GM12878 (cell line): ENCODE data around the gene RET. TPM values are rescaled to one million over a fixed set of nuclear protein-coding genes. Genes with fewer than 3 reads are reported as not detected.

ENCODE experiments used
- ATAC-seq: fragments of 200-7000 bp; cut with Tn5 transposase; 3 replicates; pipeline ENCODE4 v1.9.1; 2020; ENCODE audit warnings: mild to moderate bottlenecking, moderate library complexity
- BruUV-seq: library from RNA; stranded (reverse); fragments of 400-500 nt; replicated peaks from 2 replicates; lab custom pipeline; 2021; lab: Mats Ljungman, UMichigan
- CTCF ChIA-PET: fragments of 300-600 bp; sonication (Branson Sonifier 250); formaldehyde crosslinking; extraction: SDS; loops from one replicate; lab custom pipeline; 2021; ENCODE audit warnings: inconsistent platforms; lab: Yijun Ruan, JAX
- POLR2A ChIA-PET: fragments of 350-600 bp; formaldehyde crosslinking; extraction: SDS; loops from one replicate; lab custom pipeline; 2021; ENCODE audit warnings: inconsistent platforms; lab: Charles Lee
- RAD21 ChIA-PET: fragments of 300-600 bp; sonication (Branson Sonifier 250); formaldehyde crosslinking; loops from one replicate; lab custom pipeline; 2023; ENCODE audit warnings: antibody characterized with exemption; ENCODE audit not compliant: unreplicated experiment; lab: Charles Lee
- SMC1A ChIA-PET: fragments of 300-600 bp; sonication (Branson Sonifier 250); formaldehyde crosslinking; loops from one replicate; lab custom pipeline; 2023; ENCODE audit not compliant: unreplicated experiment, uncharacterized antibody; lab: Charles Lee
- DNase-seq: peaks from one replicate; pipeline ENCODE4 v3.0.0-alpha.2; 2011; ENCODE audit warnings: low read depth, low spot score
- FAIRE-seq: peaks from 3 replicates; lab custom pipeline; 2011; peaks lifted over from hg19 to GRCh38; lab: Jason Lieb, UNC
- H2AFZ ChIP-seq: 2 replicates; pipeline ENCODE4 v1.6.0; 2011; ENCODE audit warnings: low read depth, low read length, control low read depth; ENCODE audit not compliant: control insufficient read depth
- H3K27ac ChIP-seq: 2 replicates; pipeline ENCODE4 v1.5.1; 2011; ENCODE audit warnings: control low read depth; ENCODE audit not compliant: control insufficient read depth, insufficient read depth
- H3K27me3 ChIP-seq, 2 experiments: replicated peaks in 1 of 2; 2 replicates each; pipeline versions ENCODE4 v1.6.0 to v1.6.1; 2011; ENCODE audit warnings: low read length in 1 of 2; ENCODE audit not compliant: control insufficient read depth in 2 of 2, insufficient read depth in 2 of 2
- H3K36me3 ChIP-seq, 2 experiments: 2 replicates each; pipeline ENCODE4 v1.5.1; 2011; ENCODE audit warnings: low read length in 1 of 2; ENCODE audit not compliant: control insufficient read depth in 2 of 2, insufficient read depth in 2 of 2
- H3K4me1 ChIP-seq: 2 replicates; pipeline ENCODE4 v1.6.1; 2011; ENCODE audit warnings: mild to moderate bottlenecking, low read length, moderate library complexity, mixed read lengths; ENCODE audit not compliant: control insufficient read depth, insufficient read depth
- H3K4me2 ChIP-seq: 2 replicates; pipeline ENCODE4 v1.6.0; 2011; ENCODE audit warnings: control low read depth; ENCODE audit not compliant: control insufficient read depth, insufficient read depth
- H3K4me3 ChIP-seq: fragments of 200-600 bp; sonication (generic); 2 replicates; pipeline ENCODE4 v1.5.1; 2016
- H3K79me2 ChIP-seq: 2 replicates; pipeline ENCODE4 v1.6.0; 2011; ENCODE audit warnings: low read length; ENCODE audit not compliant: control insufficient read depth, insufficient read depth
- H3K9ac ChIP-seq: 2 replicates; pipeline ENCODE4 v1.8.0; 2011; ENCODE audit warnings: low read length, control low read depth, mixed read lengths; ENCODE audit not compliant: control insufficient read depth, insufficient read depth
- H3K9me3 ChIP-seq: replicated peaks from 3 replicates; pipeline ENCODE4 v1.5.1; 2011; ENCODE audit warnings: mild to moderate bottlenecking, low read length; ENCODE audit not compliant: control insufficient read depth, insufficient read depth
- H4K20me1 ChIP-seq: 2 replicates; pipeline ENCODE4 v1.6.0; 2011; ENCODE audit not compliant: control insufficient read depth, insufficient read depth
- ATF2 ChIP-seq: IDR thresholded peaks from 2 replicates; pipeline ENCODE4 v1.6.1; 2012; ENCODE audit warnings: low read length, inconsistent platforms
- ATF7 ChIP-seq: fragments of 450-650 bp; IDR thresholded peaks from 2 replicates; pipeline ENCODE4 v1.6.1; 2016; ENCODE audit warnings: low read depth, mild to moderate bottlenecking
- BMI1 ChIP-seq: fragments of 450-650 bp; IDR thresholded peaks from 2 replicates; pipeline ENCODE4 v1.6.1; 2016; ENCODE audit warnings: mild to moderate bottlenecking, moderate library complexity, borderline replicate concordance
- CHD2 ChIP-seq: IDR thresholded peaks from 2 replicates; pipeline ENCODE4 v1.6.1; 2011; ENCODE audit warnings: low read depth, low read length, improper control_type of control experiment, borderline replicate concordance
- EGR1 ChIP-seq, 2 experiments: IDR thresholded peaks; 1 replicate in 1 of 2; 2 replicates in 1 of 2; pipeline ENCODE4 v1.6.1; 2011 to 2012; ENCODE audit warnings: low read depth in 2 of 2, low read length in 2 of 2, borderline replicate concordance in 1 of 2, mild to moderate bottlenecking in 1 of 2, moderate library complexity in 1 of 2
- ESRRA ChIP-seq: IDR thresholded peaks from 2 replicates; pipeline ENCODE4 v1.6.1; 2012; ENCODE audit warnings: mild to moderate bottlenecking, low read length, improper control_type of control experiment
- EZH2 ChIP-seq: IDR thresholded peaks from 2 replicates; pipeline ENCODE4 v1.6.1; 2012; ENCODE audit warnings: low read depth, mild to moderate bottlenecking, control low read depth, inconsistent platforms, low read length, borderline replicate concordance; ENCODE audit not compliant: control insufficient read depth
- IKZF1 ChIP-seq: fragments of 450-650 bp; conservative IDR thresholded peaks from 2 replicates; pipeline ENCODE4 v1.6.1; 2017; ENCODE audit warnings: antibody characterized with exemption, mild to moderate bottlenecking
- KLF5 ChIP-seq: fragments of 450-650 bp; IDR thresholded peaks from 2 replicates; pipeline ENCODE4 v1.6.1; 2014; ENCODE audit warnings: mild to moderate bottlenecking; ENCODE audit not compliant: partially characterized antibody
- MEF2A ChIP-seq: IDR thresholded peaks from 2 replicates; pipeline ENCODE4 v1.6.1; 2011; ENCODE audit warnings: low read depth, mild to moderate bottlenecking, low read length, moderate library complexity; ENCODE audit not compliant: insufficient read depth
- MLLT1 ChIP-seq: fragments of 450-650 bp; IDR thresholded peaks from 2 replicates; pipeline ENCODE4 v1.6.1; 2016; ENCODE audit warnings: mild to moderate bottlenecking
- MTA2 ChIP-seq: fragments of 450-650 bp; IDR thresholded peaks from 2 replicates; pipeline ENCODE4 v1.6.1; 2016; ENCODE audit warnings: low read depth, mild to moderate bottlenecking, moderate library complexity
- MTA3 ChIP-seq: IDR thresholded peaks from 2 replicates; pipeline ENCODE4 v1.6.1; 2012; ENCODE audit warnings: low read length, inconsistent platforms, borderline replicate concordance
- NR2C2 ChIP-seq: IDR thresholded peaks from 2 replicates; pipeline ENCODE4 v1.6.1; 2011; ENCODE audit warnings: borderline replicate concordance, low read depth; ENCODE audit not compliant: control insufficient read depth, insufficient read length
- SMC3 ChIP-seq: IDR thresholded peaks from 2 replicates; pipeline ENCODE4 v1.6.1; 2011; ENCODE audit warnings: low read length, improper control_type of control experiment, borderline replicate concordance
- WRNIP1 ChIP-seq: IDR thresholded peaks from 2 replicates; pipeline ENCODE4 v1.6.1; 2011; ENCODE audit warnings: low read depth, low read length, improper control_type of control experiment, borderline replicate concordance
- ZNF592 ChIP-seq: fragments of 450-650 bp; IDR thresholded peaks from 2 replicates; pipeline ENCODE4 v1.6.1; 2017; ENCODE audit warnings: mild to moderate bottlenecking, moderate library complexity
- ZSCAN29 ChIP-seq: fragments of 450-650 bp; IDR thresholded peaks from 2 replicates; pipeline ENCODE4 v1.6.1; 2017; ENCODE audit warnings: mild to moderate bottlenecking, moderate library complexity
- WGBS: methylation state at CpG from one replicate; pipeline ENCODE4 v1.1.6; 2016; ENCODE audit warnings: low lambda C conversion rate; ENCODE audit not compliant: insufficient replicate concordance, insufficient coverage; ENCODE audit errors: missing lambda C conversion rate; 5-methylcytosine and 5-hydroxymethylcytosine counted together
- in situ Hi-C: fragments of 300-500 bp; cut with MboI; formaldehyde crosslinking; loops from 9 replicates; pipeline ENCODE4 v1.14.3; 2018; ENCODE audit warnings: mixed read lengths
- intact Hi-C: fragments of 100-400 bp; cut with micrococcal nuclease; formaldehyde crosslinking; loops from one replicate; pipeline ENCODE4 v1.14.2; 2022; ENCODE audit not compliant: unreplicated experiment
- polyA plus RNA-seq, 11 experiments: library from polyadenylated mRNA; depleted of rRNA in 4 of 11; unstranded in 6 of 11; stranded (reverse) in 5 of 11; fragments of >200 nt; fragmentation: Nextera tagmentation in 4 of 11; fragmentation: Illumina TruSeq in 1 of 11; extraction: Ambion mirVana in 4 of 11; extraction: Trizol in 1 of 11; gene quantifications; 1 replicate in 1 of 11; 2 replicates in 10 of 11; pipeline versions ENCODE4 v1.2.1 to v1.2.3, GENCODE V29; 2011 to 2016; ENCODE audit warnings: inconsistent platforms in 2 of 11, missing spikeins in 2 of 11, low read depth in 1 of 11
- total RNA-seq, 4 experiments: library from RNA; depleted of rRNA in 3 of 4; stranded (reverse); fragments of >200 nt in 3 of 4; fragmentation: Illumina TruSeq in 1 of 4; extraction: Trizol in 1 of 4; gene quantifications; 2 replicates each; pipeline versions ENCODE4 v1.2.1 to v1.2.3, GENCODE V29; 2013 to 2021

Gene RET
- total and polyA plus RNA-seq, 10 of the 15 experiments (the other 5 are each of a cell fraction or from before 2014, with no cell fraction given), result not detected

GRCh38 chr10:43057831-43058340 is 19.0 kb upstream of the RET start:
- Histone ChIP-seq H3K27ac (no peak overlapping the region), H4K20me1 (no peaks in the 10 kb centered on the region), H3K9me3 (no peaks in the 10 kb centered on the region), H3K9ac (no peak overlapping the region), H3K36me3 (no peaks in the 10 kb centered on the region), H3K4me3 (no peak overlapping the region), H3K79me2 (no peaks in the 10 kb centered on the region), H3K4me1 (no peaks in the 10 kb centered on the region), H2AFZ (no peak overlapping the region), H3K4me2 (no peak overlapping the region), H3K27me3 (no peaks in the 10 kb centered on the region; a peak in 2 of 4 replicates)
- ChIA-PET CTCF (no interaction called here), RAD21 (no interaction called here), POLR2A (no interaction called here), SMC1A (no interaction called here)
- 29% methylated on average over 4 of the region's 9 CpGs for WGBS
- DNase-seq (no peak), ATAC-seq (no peak), FAIRE-seq (no peak)
- intact Hi-C loops (no loop called here), in situ Hi-C loops (no loop called here)
- BruUV-seq, result no TSS peak
- no peak for TF ChIP-seq EZH2
- TF ChIP-seq IKZF1, result no peak
- no peak for TF ChIP-seq BMI1
- no peak for TF ChIP-seq MTA3
- TF ChIP-seq WRNIP1, result no peak
- TF ChIP-seq ESRRA, result no peak
- TF ChIP-seq KLF5, result no peak
- TF ChIP-seq SMC3, result no peak
- TF ChIP-seq EGR1 (IDR thresholded peaks at IDR 0.05; ENCODE audit: borderline replicate concordance in 1 of 2, low read depth in 2 of 2, low read length in 2 of 2), result no peak
- TF ChIP-seq NR2C2, result no peak
- TF ChIP-seq CHD2, result no peak
- no peak for TF ChIP-seq ZNF592
- TF ChIP-seq ATF7, result no peak
- TF ChIP-seq MEF2A, result no peak
- TF ChIP-seq ATF2, result no peak
- TF ChIP-seq MTA2, result no peak
- TF ChIP-seq MLLT1, result no peak
- no peak for TF ChIP-seq ZSCAN29
- TF ChIP-seq, all 136 proteins: peak for 0
